ENCODE measurements around the gene DOCK4. TPM values are rescaled to one million over a fixed set of nuclear protein-coding genes. Genes with fewer than 3 reads are reported as not detected.

Gene DOCK4
- polyA plus RNA-seq, 1 donor (not counting 4 experiments of a cell fraction or from before 2014, with no cell fraction given) = 13.9 TPM

DNA sequence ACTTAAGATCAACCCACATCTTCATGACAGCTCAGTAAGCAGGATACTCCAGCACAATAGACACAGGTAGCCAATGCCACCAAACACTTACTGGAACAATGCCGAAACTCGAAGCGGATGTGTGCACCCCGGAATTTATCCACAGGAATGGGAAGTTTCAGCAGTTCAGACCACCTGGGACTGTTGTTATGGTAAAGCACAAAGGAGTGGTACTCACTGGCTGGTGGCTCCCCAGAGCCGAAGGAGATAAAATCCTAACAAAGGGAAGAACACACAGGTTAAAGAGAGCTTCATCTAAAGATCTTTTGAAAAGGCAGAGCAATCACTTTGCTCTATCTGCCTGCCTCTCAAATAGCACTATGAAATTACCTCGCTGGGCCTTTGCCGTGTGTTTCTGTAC is 305.9 kb downstream of the DOCK4 start:
- Histone ChIP-seq H3K4me3 (ENCODE audit: control insufficient read depth in 2 of 3, extremely low read depth in 1 of 3, insufficient read depth in 2 of 3, low read depth in 1 of 3, low read length in 3 of 3) (no peak overlapping the region), H3K9me3 (ENCODE audit: control insufficient read depth, low read depth, low read length) (no peaks in the 10 kb centered on the region), H3K9ac (ENCODE audit: control insufficient read depth, extremely low read depth, insufficient read depth, low read length) (no peak overlapping the region), H2AFZ (ENCODE audit: control insufficient read depth, low read length) (no peak overlapping the region), H3K27me3 (ENCODE audit: control insufficient read depth, extremely low read depth, insufficient read depth, low read length) (no peaks in the 10 kb centered on the region), H3K4me2 (ENCODE audit: control insufficient read depth, extremely low read depth, insufficient read depth, low read depth, low read length) (no peak overlapping the region), H3K27ac (ENCODE audit: control insufficient read depth, insufficient read depth, low read length) (no peak overlapping the region), H3K36me3 (ENCODE audit: control insufficient read depth in 2 of 2, extremely low read depth in 1 of 2, insufficient read depth in 2 of 2, low read length in 2 of 2) (peaks cover 5% of the 10 kb centered on the region in 2 experiments), H3K4me1 (ENCODE audit: control insufficient read depth, extremely low read depth, insufficient read depth, low read length) (peaks cover 14% of the 10 kb centered on the region), H3K9me1 (ENCODE audit: control insufficient read depth, extremely low read depth, insufficient read depth, low read length) (no peaks in the 10 kb centered on the region), H4K20me1 (ENCODE audit: control insufficient read depth, extremely low read depth, insufficient read depth, low read length) (no peaks in the 10 kb centered on the region), H3K79me2 (ENCODE audit: control insufficient read depth, insufficient read depth, low read length) (no peaks in the 10 kb centered on the region)
- dilution Hi-C loops (cut with MboI; ENCODE audit: extremely low pct_ligation_motif_present, low sequenced_read_pairs) = no loop called here
- TF ChIP-seq, protein P1, sequence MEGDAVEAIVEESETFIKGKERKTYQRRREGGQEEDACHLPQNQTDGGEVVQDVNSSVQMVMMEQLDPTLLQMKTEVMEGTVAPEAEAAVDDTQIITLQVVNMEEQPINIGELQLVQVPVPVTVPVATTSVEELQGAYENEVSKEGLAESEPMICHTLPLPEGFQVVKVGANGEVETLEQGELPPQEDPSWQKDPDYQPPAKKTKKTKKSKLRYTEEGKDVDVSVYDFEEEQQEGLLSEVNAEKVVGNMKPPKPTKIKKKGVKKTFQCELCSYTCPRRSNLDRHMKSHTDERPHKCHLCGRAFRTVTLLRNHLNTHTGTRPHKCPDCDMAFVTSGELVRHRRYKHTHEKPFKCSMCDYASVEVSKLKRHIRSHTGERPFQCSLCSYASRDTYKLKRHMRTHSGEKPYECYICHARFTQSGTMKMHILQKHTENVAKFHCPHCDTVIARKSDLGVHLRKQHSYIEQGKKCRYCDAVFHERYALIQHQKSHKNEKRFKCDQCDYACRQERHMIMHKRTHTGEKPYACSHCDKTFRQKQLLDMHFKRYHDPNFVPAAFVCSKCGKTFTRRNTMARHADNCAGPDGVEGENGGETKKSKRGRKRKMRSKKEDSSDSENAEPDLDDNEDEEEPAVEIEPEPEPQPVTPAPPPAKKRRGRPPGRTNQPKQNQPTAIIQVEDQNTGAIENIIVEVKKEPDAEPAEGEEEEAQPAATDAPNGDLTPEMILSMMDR (optimal IDR thresholded peaks at IDR 0.05 in 1 of 3, IDR thresholded peaks at IDR 0.05 in 1 of 3, conservative IDR thresholded peaks at IDR 0.05 in 1 of 3; ENCODE audit: extremely low read depth in 1 of 3, insufficient read depth in 2 of 3, low read length in 3 of 3) = no peak
- TF ChIP-seq EZH2 (IDR thresholded peaks at IDR 0.05; ENCODE audit: low read length) = no peak
- no peak for FAIRE-seq
- no peak for DNase-seq (ENCODE audit: low read depth, low spot score)

DNA sequence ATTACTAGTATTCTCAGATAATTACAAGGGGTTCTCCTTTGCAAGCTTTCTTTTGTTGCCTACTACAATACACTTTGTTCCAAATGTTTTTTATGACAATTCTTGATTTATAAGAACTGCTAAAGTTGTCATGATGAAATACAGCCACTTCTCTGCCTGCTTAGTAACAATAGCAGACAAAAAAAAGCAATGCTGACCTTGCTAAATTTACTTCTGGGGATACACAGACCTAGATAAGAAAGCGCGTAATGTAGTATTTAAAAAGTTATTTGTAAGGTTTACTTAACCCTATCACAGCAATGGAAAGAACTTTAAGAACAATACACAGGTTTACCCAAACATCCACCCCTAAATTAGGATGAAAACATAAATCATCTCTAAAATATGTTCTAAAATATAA is 311.1 kb downstream of the DOCK4 start:
- H3K9me1 ChIP-seq (ENCODE audit: control insufficient read depth, extremely low read depth, insufficient read depth, low read length) = no peaks in the 10 kb centered on the region
- H4K20me1 ChIP-seq (ENCODE audit: control insufficient read depth, extremely low read depth, insufficient read depth, low read length) = no peaks in the 10 kb centered on the region
- no peaks in the 10 kb centered on the region for H3K9me3 ChIP-seq (ENCODE audit: control insufficient read depth, low read depth, low read length)
- H2AFZ ChIP-seq (ENCODE audit: control insufficient read depth, low read length) = no peak overlapping the region
- dilution Hi-C loops (cut with MboI; ENCODE audit: extremely low pct_ligation_motif_present, low sequenced_read_pairs) = no loop called here
- TF ChIP-seq EZH2 (IDR thresholded peaks at IDR 0.05; ENCODE audit: low read length) = no peak
- TF ChIP-seq, protein P1 (optimal IDR thresholded peaks at IDR 0.05 in 1 of 3, IDR thresholded peaks at IDR 0.05 in 1 of 3, conservative IDR thresholded peaks at IDR 0.05 in 1 of 3; ENCODE audit: extremely low read depth in 1 of 3, insufficient read depth in 2 of 3, low read length in 3 of 3) = no peak
- H3K4me3 ChIP-seq (ENCODE audit: control insufficient read depth in 2 of 3, extremely low read depth in 1 of 3, insufficient read depth in 2 of 3, low read depth in 1 of 3, low read length in 3 of 3) = no peak overlapping the region
- no peak overlapping the region for H3K27ac ChIP-seq (ENCODE audit: control insufficient read depth, insufficient read depth, low read length)
- no peak for FAIRE-seq
- DNase-seq (ENCODE audit: low read depth, low spot score) = no peak
- H3K4me1 ChIP-seq (ENCODE audit: control insufficient read depth, extremely low read depth, insufficient read depth, low read length) = no peaks in the 10 kb centered on the region
- H3K79me2 ChIP-seq (ENCODE audit: control insufficient read depth, insufficient read depth, low read length) = no peaks in the 10 kb centered on the region
- no peak overlapping the region for H3K9ac ChIP-seq (ENCODE audit: control insufficient read depth, extremely low read depth, insufficient read depth, low read length)
- no peaks in the 10 kb centered on the region for H3K27me3 ChIP-seq (ENCODE audit: control insufficient read depth, extremely low read depth, insufficient read depth, low read length)
- peaks cover 2% of the 10 kb centered on the region in 2 experiments for H3K36me3 ChIP-seq (ENCODE audit: control insufficient read depth in 2 of 2, extremely low read depth in 1 of 2, insufficient read depth in 2 of 2, low read length in 2 of 2)
- H3K4me2 ChIP-seq (ENCODE audit: control insufficient read depth, extremely low read depth, insufficient read depth, low read depth, low read length) = no peak overlapping the region
